Measurements from ENCODE around the gene STMND1. TPM values are rescaled to one million over a fixed set of nuclear protein-coding genes. Genes with fewer than 3 reads are reported as not detected.

Gene STMND1
- total RNA-seq, 4 donors from 2014 or later: not detected

DNA sequence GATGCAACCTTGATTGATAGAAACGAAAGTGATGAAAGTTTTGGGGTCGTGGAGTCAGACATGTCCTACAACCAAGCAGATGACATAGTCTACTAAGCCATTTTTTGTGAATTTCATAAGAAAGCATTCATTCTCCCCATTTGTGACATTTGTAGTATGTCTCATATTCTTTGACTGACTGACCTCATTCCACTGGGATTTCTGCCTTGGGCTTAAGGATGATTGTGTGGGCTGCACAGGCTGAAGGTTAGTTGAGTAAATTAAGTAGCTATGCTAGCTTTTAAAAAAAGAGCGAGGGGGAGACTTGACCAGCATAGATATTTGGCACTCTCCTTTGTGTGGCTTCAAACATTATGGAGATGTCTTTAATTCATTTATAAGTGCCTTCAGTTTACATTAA lies 28.9 kb downstream of the STMND1 start:
- no peak for ATAC-seq
- H3K27ac ChIP-seq: no peak overlapping the region
- whole genome bisulfite sequencing, 2 donors (ENCODE audit: low coverage in 1 of 2): 66 to 77% methylated on average over 3 of the region's 3 CpGs

GRCh38 chr6:17132967-17133366 lies 31.1 kb downstream of the STMND1 start:
- no peak overlapping the region for H3K27ac ChIP-seq
- no peaks in the 10 kb centered on the region for H3K4me1 ChIP-seq
- no peak overlapping the region for H3K4me3 ChIP-seq
- TF ChIP-seq, protein P1, sequence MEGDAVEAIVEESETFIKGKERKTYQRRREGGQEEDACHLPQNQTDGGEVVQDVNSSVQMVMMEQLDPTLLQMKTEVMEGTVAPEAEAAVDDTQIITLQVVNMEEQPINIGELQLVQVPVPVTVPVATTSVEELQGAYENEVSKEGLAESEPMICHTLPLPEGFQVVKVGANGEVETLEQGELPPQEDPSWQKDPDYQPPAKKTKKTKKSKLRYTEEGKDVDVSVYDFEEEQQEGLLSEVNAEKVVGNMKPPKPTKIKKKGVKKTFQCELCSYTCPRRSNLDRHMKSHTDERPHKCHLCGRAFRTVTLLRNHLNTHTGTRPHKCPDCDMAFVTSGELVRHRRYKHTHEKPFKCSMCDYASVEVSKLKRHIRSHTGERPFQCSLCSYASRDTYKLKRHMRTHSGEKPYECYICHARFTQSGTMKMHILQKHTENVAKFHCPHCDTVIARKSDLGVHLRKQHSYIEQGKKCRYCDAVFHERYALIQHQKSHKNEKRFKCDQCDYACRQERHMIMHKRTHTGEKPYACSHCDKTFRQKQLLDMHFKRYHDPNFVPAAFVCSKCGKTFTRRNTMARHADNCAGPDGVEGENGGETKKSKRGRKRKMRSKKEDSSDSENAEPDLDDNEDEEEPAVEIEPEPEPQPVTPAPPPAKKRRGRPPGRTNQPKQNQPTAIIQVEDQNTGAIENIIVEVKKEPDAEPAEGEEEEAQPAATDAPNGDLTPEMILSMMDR (IDR thresholded peaks at IDR 0.05): no peak
- TF ChIP-seq POLR2AphosphoS5 (IDR thresholded peaks at IDR 0.05) (no peak), EP300 (IDR thresholded peaks at IDR 0.05) (no peak), POLR2A (IDR thresholded peaks at IDR 0.05) (no peak)
- H3K36me3 ChIP-seq: no peaks in the 10 kb centered on the region
- H3K9me3 ChIP-seq: peaks cover 0 to 37% (median 0%) of the 10 kb centered on the region in 3 donors
- ATAC-seq: no peak
- peaks cover 7% of the 10 kb centered on the region for H3K27me3 ChIP-seq

More for the DNA sequence above, 28.9 kb downstream of the STMND1 start:
- Histone ChIP-seq H3K27me3 (peaks cover 7% of the 10 kb centered on the region), H3K4me1 (no peaks in the 10 kb centered on the region), H3K9me3 (peaks cover 0 to 25% (median 0%) of the 10 kb centered on the region in 3 donors), H3K36me3 (no peaks in the 10 kb centered on the region), H3K4me3 (no peak overlapping the region)
- TF ChIP-seq EP300 (IDR thresholded peaks at IDR 0.05) (no peak), POLR2AphosphoS5 (IDR thresholded peaks at IDR 0.05) (no peak), POLR2A (IDR thresholded peaks at IDR 0.05) (no peak)
- TF ChIP-seq, protein P1 (IDR thresholded peaks at IDR 0.05): no peak

GRCh38 chr6:17138033-17138432 lies 36.2 kb downstream of the STMND1 start:
- H3K4me3 ChIP-seq: no peak overlapping the region
- WGBS, 2 donors (ENCODE audit: low coverage in 1 of 2): 34 to 58% methylated on average over 2 of the region's 2 CpGs
- ATAC-seq: no peak

GRCh38 chr6:17144016-17144415 lies 42.2 kb downstream of the STMND1 start:
- Histone ChIP-seq H3K4me3 (no peak overlapping the region), H3K9me3 (peaks cover 0 to 21% (median 0%) of the 10 kb centered on the region in 3 donors), H3K27me3 (no peaks in the 10 kb centered on the region), H3K27ac (no peak overlapping the region), H3K36me3 (no peaks in the 10 kb centered on the region), H3K4me1 (no peaks in the 10 kb centered on the region)
- 100% methylated on average over 1 of the region's 1 CpG; no CpG with 5 or more reads in 1 of the 2 donors for WGBS, 2 donors (ENCODE audit: low coverage in 1 of 2)
- TF ChIP-seq, protein P1 (IDR thresholded peaks at IDR 0.05): no peak
- TF ChIP-seq EP300 (IDR thresholded peaks at IDR 0.05) (no peak), POLR2AphosphoS5 (IDR thresholded peaks at IDR 0.05) (no peak), POLR2A (IDR thresholded peaks at IDR 0.05) (no peak)
- no peak for ATAC-seq

More at GRCh38 chr6:17138033-17138432, 36.2 kb downstream of the STMND1 start:
- no peaks in the 10 kb centered on the region for H3K36me3 ChIP-seq
- H3K4me1 ChIP-seq: no peaks in the 10 kb centered on the region
- peaks cover 0 to 39% (median 0%) of the 10 kb centered on the region in 3 donors for H3K9me3 ChIP-seq
- TF ChIP-seq, protein P1 (IDR thresholded peaks at IDR 0.05): no peak
- TF ChIP-seq POLR2A (IDR thresholded peaks at IDR 0.05): no peak
- no peak for TF ChIP-seq EP300 (IDR thresholded peaks at IDR 0.05)
- TF ChIP-seq POLR2AphosphoS5 (IDR thresholded peaks at IDR 0.05): no peak
- H3K27me3 ChIP-seq: no peaks in the 10 kb centered on the region
- no peak overlapping the region for H3K27ac ChIP-seq

GRCh38 chr6:17149571-17149970 lies 47.7 kb downstream of the STMND1 start:
- Histone ChIP-seq H3K27ac (no peak overlapping the region), H3K9me3 (peaks cover 0 to 17% (median 0%) of the 10 kb centered on the region in 3 donors), H3K4me3 (no peak overlapping the region), H3K36me3 (no peaks in the 10 kb centered on the region), H3K27me3 (no peaks in the 10 kb centered on the region), H3K4me1 (no peaks in the 10 kb centered on the region)
- TF ChIP-seq POLR2A (IDR thresholded peaks at IDR 0.05) (no peak), EP300 (IDR thresholded peaks at IDR 0.05) (no peak), POLR2AphosphoS5 (IDR thresholded peaks at IDR 0.05) (no peak)
- TF ChIP-seq, protein P1 (IDR thresholded peaks at IDR 0.05): no peak
- no peak for ATAC-seq
- 60 to 77% methylated on average over 2 of the region's 2 CpGs for WGBS, 2 donors (ENCODE audit: low coverage in 1 of 2)
